ENCODE data around the gene PDRG1. TPM values are rescaled to one million over a fixed set of nuclear protein-coding genes. Genes with fewer than 3 reads are reported as not detected.

PDRG1 gene
- total and polyA plus RNA-seq, 4 donors, result 8.5 to 35.8 (median 24.4) TPM

- no peaks in the 10 kb centered on the region for H3K9me3 ChIP-seq (ENCODE audit: control insufficient read depth, insufficient read depth, low read length)
- peak overlapping the region; percentile 31 for H3K4me3 ChIP-seq (ENCODE audit: low read depth, low read length)
- H3K4me1 ChIP-seq (ENCODE audit: control insufficient read depth, insufficient read depth, low read length), result peaks cover 19% of the 10 kb centered on the region
- H3K27ac ChIP-seq (ENCODE audit: low read depth, low read length), result no peak overlapping the region
- H3K36me3 ChIP-seq (ENCODE audit: control insufficient read depth, insufficient read depth, low read length), result no peaks in the 10 kb centered on the region
- peaks cover 4% of the 10 kb centered on the region for H3K27me3 ChIP-seq (ENCODE audit: control insufficient read depth, insufficient read depth, low read length)
- under 1% methylated on average over 50 of the region's 57 CpGs for WGBS (ENCODE audit: insufficient coverage)
- DNase-seq (ENCODE audit: low read depth in 4 of 6, low spot score in 6 of 6), result peak in 5 of 6 donors; percentile 40 to 87 (median 66)
These were observed 16.7 kb upstream of the PDRG1 start for GRCh38 chr20:31968291-31969126.

GRCh38 chr20:31967830-31968249 is 16.0 kb upstream of the PDRG1 start, which contains the start of gene XKR7:
Gene XKR7, plus strand, starts transcription at chr20:31968151. Its CDS starts 25 bp downstream, at chr20:31968176.
- H3K36me3 ChIP-seq (ENCODE audit: control insufficient read depth, insufficient read depth, low read length), result no peaks in the 10 kb centered on the region
- H3K4me1 ChIP-seq (ENCODE audit: control insufficient read depth, insufficient read depth, low read length), result peaks cover 19% of the 10 kb centered on the region
- peaks cover 4% of the 10 kb centered on the region for H3K27me3 ChIP-seq (ENCODE audit: control insufficient read depth, insufficient read depth, low read length)
- H3K27ac ChIP-seq (ENCODE audit: low read depth, low read length), result no peak within 1 kb of the TSS
- DNase-seq (ENCODE audit: low read depth in 4 of 6, low spot score in 6 of 6), result peak in 3 of 6 donors; percentile 59 to 96 (median 85)
- no peaks in the 10 kb centered on the region for H3K9me3 ChIP-seq (ENCODE audit: control insufficient read depth, insufficient read depth, low read length)
- H3K4me3 ChIP-seq (ENCODE audit: low read depth, low read length), result peak within 1 kb of the TSS; percentile 31
- 0% methylated on average over 32 of the region's 38 CpGs for WGBS (ENCODE audit: insufficient coverage)

GRCh38 chr20:31966991-31967655 is 15.3 kb upstream of the PDRG1 start:
- H3K4me3 ChIP-seq (ENCODE audit: low read depth, low read length), result no peak overlapping the region
- peak in 2 of 6 donors; percentile 55 to 82 for DNase-seq (ENCODE audit: low read depth in 4 of 6, low spot score in 6 of 6)
- no peaks in the 10 kb centered on the region for H3K36me3 ChIP-seq (ENCODE audit: control insufficient read depth, insufficient read depth, low read length)
- H3K9me3 ChIP-seq (ENCODE audit: control insufficient read depth, insufficient read depth, low read length), result no peaks in the 10 kb centered on the region
- no peak overlapping the region for H3K27ac ChIP-seq (ENCODE audit: low read depth, low read length)
- 17% methylated on average over 2 of the region's 5 CpGs for WGBS (ENCODE audit: insufficient coverage)
- peaks cover 19% of the 10 kb centered on the region for H3K4me1 ChIP-seq (ENCODE audit: control insufficient read depth, insufficient read depth, low read length)
- peaks cover 4% of the 10 kb centered on the region for H3K27me3 ChIP-seq (ENCODE audit: control insufficient read depth, insufficient read depth, low read length)

GRCh38 chr20:31963889-31964288 is 12.0 kb upstream of the PDRG1 start:
- peaks cover 15% of the 10 kb centered on the region for H3K4me1 ChIP-seq (ENCODE audit: control insufficient read depth, insufficient read depth, low read length)
- H3K27ac ChIP-seq (ENCODE audit: low read depth, low read length), result no peak overlapping the region
- H3K27me3 ChIP-seq (ENCODE audit: control insufficient read depth, insufficient read depth, low read length), result peaks cover 4% of the 10 kb centered on the region
- 71% methylated on average over 6 of the region's 6 CpGs for WGBS (ENCODE audit: insufficient coverage)
- H3K36me3 ChIP-seq (ENCODE audit: control insufficient read depth, insufficient read depth, low read length), result no peaks in the 10 kb centered on the region
- DNase-seq (ENCODE audit: low read depth in 4 of 6, low spot score in 6 of 6), result no peak
- H3K4me3 ChIP-seq (ENCODE audit: low read depth, low read length), result no peak overlapping the region
- no peaks in the 10 kb centered on the region for H3K9me3 ChIP-seq (ENCODE audit: control insufficient read depth, insufficient read depth, low read length)

- Histone ChIP-seq H3K4me1 (ENCODE audit: control insufficient read depth, insufficient read depth, low read length) (peaks cover 5% of the 10 kb centered on the region), H3K27me3 (ENCODE audit: control insufficient read depth, insufficient read depth, low read length) (peaks cover 4% of the 10 kb centered on the region)
These were observed 10.9 kb upstream of the PDRG1 start for GRCh38 chr20:31962761-31963160.

GRCh38 chr20:31956556-31957526 is 5.0 kb upstream of the PDRG1 start:
- Histone ChIP-seq H3K4me3 (ENCODE audit: low read depth, low read length) (no peak overlapping the region), H3K27ac (ENCODE audit: low read depth, low read length) (no peak overlapping the region), H3K9me3 (ENCODE audit: control insufficient read depth, insufficient read depth, low read length) (no peaks in the 10 kb centered on the region), H3K36me3 (ENCODE audit: control insufficient read depth, insufficient read depth, low read length) (no peaks in the 10 kb centered on the region), H3K27me3 (ENCODE audit: control insufficient read depth, insufficient read depth, low read length) (no peaks in the 10 kb centered on the region), H3K4me1 (ENCODE audit: control insufficient read depth, insufficient read depth, low read length) (no peaks in the 10 kb centered on the region)
- WGBS (ENCODE audit: insufficient coverage), result 45% methylated on average over 9 of the region's 11 CpGs
- no peak for DNase-seq (ENCODE audit: low read depth in 4 of 6, low spot score in 6 of 6)

More at GRCh38 chr20:31962761-31963160, 10.9 kb upstream of the PDRG1 start:
- H3K27ac ChIP-seq (ENCODE audit: low read depth, low read length), result no peak overlapping the region
- no peak overlapping the region for H3K4me3 ChIP-seq (ENCODE audit: low read depth, low read length)
- H3K36me3 ChIP-seq (ENCODE audit: control insufficient read depth, insufficient read depth, low read length), result no peaks in the 10 kb centered on the region
- 40% methylated on average over 1 of the region's 2 CpGs for WGBS (ENCODE audit: insufficient coverage)
- H3K9me3 ChIP-seq (ENCODE audit: control insufficient read depth, insufficient read depth, low read length), result no peaks in the 10 kb centered on the region
- DNase-seq (ENCODE audit: low read depth in 4 of 6, low spot score in 6 of 6), result no peak

- Histone ChIP-seq H3K27me3 (ENCODE audit: control insufficient read depth, insufficient read depth, low read length) (no peaks in the 10 kb centered on the region), H3K9me3 (ENCODE audit: control insufficient read depth, insufficient read depth, low read length) (no peaks in the 10 kb centered on the region), H3K36me3 (ENCODE audit: control insufficient read depth, insufficient read depth, low read length) (peaks cover 6% of the 10 kb centered on the region), H3K4me1 (ENCODE audit: control insufficient read depth, insufficient read depth, low read length) (peaks cover 4% of the 10 kb centered on the region), H3K4me3 (ENCODE audit: low read depth, low read length) (no peak overlapping the region), H3K27ac (ENCODE audit: low read depth, low read length) (no peak overlapping the region)
- DNase-seq (ENCODE audit: low read depth in 4 of 6, low spot score in 6 of 6), result no peak
- 80% methylated on average over 1 of the region's 1 CpG for WGBS (ENCODE audit: insufficient coverage)
These were observed 2.7 kb upstream of the PDRG1 start for GRCh38 chr20:31954500-31954899.

- Histone ChIP-seq H3K27me3 (ENCODE audit: control insufficient read depth, insufficient read depth, low read length) (no peaks in the 10 kb centered on the region), H3K4me1 (ENCODE audit: control insufficient read depth, insufficient read depth, low read length) (peaks cover 4% of the 10 kb centered on the region), H3K4me3 (ENCODE audit: low read depth, low read length) (no peak overlapping the region), H3K27ac (ENCODE audit: low read depth, low read length) (no peak overlapping the region), H3K36me3 (ENCODE audit: control insufficient read depth, insufficient read depth, low read length) (peaks cover 12% of the 10 kb centered on the region), H3K9me3 (ENCODE audit: control insufficient read depth, insufficient read depth, low read length) (no peaks in the 10 kb centered on the region)
- no CpG with 5 or more reads among the region's 6 CpGs for WGBS (ENCODE audit: insufficient coverage)
- DNase-seq (ENCODE audit: low read depth in 4 of 6, low spot score in 6 of 6), result peak in 1 of 6 donors; percentile 72
These were observed 1.8 kb upstream of the PDRG1 start for GRCh38 chr20:31953556-31954148.

- Histone ChIP-seq H3K9me3 (ENCODE audit: control insufficient read depth, insufficient read depth, low read length) (peaks cover 3% of the 10 kb centered on the region), H3K27ac (ENCODE audit: low read depth, low read length) (no peak overlapping the region), H3K36me3 (ENCODE audit: control insufficient read depth, insufficient read depth, low read length) (peaks cover 36% of the 10 kb centered on the region), H3K4me3 (ENCODE audit: low read depth, low read length) (peak overlapping the region; percentile 87), H3K4me1 (ENCODE audit: control insufficient read depth, insufficient read depth, low read length) (peaks cover 7% of the 10 kb centered on the region), H3K27me3 (ENCODE audit: control insufficient read depth, insufficient read depth, low read length) (no peaks in the 10 kb centered on the region)
- DNase-seq (ENCODE audit: low read depth in 4 of 6, low spot score in 6 of 6), result no peak
- 12% methylated on average over 4 of the region's 6 CpGs for WGBS (ENCODE audit: insufficient coverage)
These were observed 680 bp downstream of the PDRG1 start for GRCh38 chr20:31951203-31951529.

Measured in spinal cord (tissue), 10 donors.